NB4 (cell line): Measurements from ENCODE around the gene GPR176.

Experiments used
- DNase-seq: peaks from one replicate; pipeline ENCODE4 v3.0.0; 2010; ENCODE audit warnings: low read depth
- H3K4me3 ChIP-seq: one replicate; pipeline ENCODE4 v1.5.1; 2011; ENCODE audit warnings: mild to moderate bottlenecking, low read depth, low read length, moderate library complexity
- CTCF ChIP-seq: IDR thresholded peaks from one replicate; pipeline ENCODE4 v1.5.1; 2012; ENCODE audit warnings: low read depth, low read length
- MAX ChIP-seq: IDR thresholded peaks from 2 replicates; pipeline ENCODE4 v1.6.1; 2011; ENCODE audit warnings: low read depth, low read length
- MYC ChIP-seq: IDR thresholded peaks from 2 replicates; pipeline ENCODE4 v1.6.1; 2011; ENCODE audit warnings: low read depth, low read length
- POLR2A ChIP-seq: IDR thresholded peaks from 2 replicates; pipeline ENCODE4 v1.6.1; 2011; ENCODE audit warnings: mild to moderate bottlenecking; ENCODE audit not compliant: insufficient read length; ENCODE audit errors: extremely low read depth

Gene GPR176

GRCh38 chr15:39837454-39837853 lies 82.6 kb downstream of the GPR176 start:
- no peak overlapping the region for H3K4me3 ChIP-seq
- TF ChIP-seq POLR2A (no peak), MAX (no peak), MYC (no peak), CTCF (no peak)
- no peak for DNase-seq

GRCh38 chr15:39835550-39835949 lies 84.5 kb downstream of the GPR176 start:
- H3K4me3 ChIP-seq = no peak overlapping the region
- TF ChIP-seq MYC = no peak
- no peak for TF ChIP-seq CTCF
- TF ChIP-seq MAX = no peak
- no peak for TF ChIP-seq POLR2A
- no peak for DNase-seq

GRCh38 chr15:39834256-39834655 lies 85.8 kb downstream of the GPR176 start:
- DNase-seq = no peak
- no peak overlapping the region for H3K4me3 ChIP-seq
- no peak for TF ChIP-seq MYC
- TF ChIP-seq POLR2A = no peak
- no peak for TF ChIP-seq CTCF
- no peak for TF ChIP-seq MAX

- DNase-seq = no peak
- H3K4me3 ChIP-seq = no peak overlapping the region
- TF ChIP-seq CTCF (no peak), MAX (no peak), MYC (no peak), POLR2A (no peak)
These were observed 86.5 kb downstream of the GPR176 start for GRCh38 chr15:39833515-39833981.

GRCh38 chr15:39830166-39830565 lies 89.9 kb downstream of the GPR176 start:
- no peak overlapping the region for H3K4me3 ChIP-seq
- no peak for DNase-seq
- TF ChIP-seq MYC = no peak
- TF ChIP-seq POLR2A = no peak
- TF ChIP-seq CTCF = no peak
- TF ChIP-seq MAX = no peak

- no peak for DNase-seq
- TF ChIP-seq MYC (no peak), POLR2A (no peak), MAX (no peak), CTCF (no peak)
- no peak overlapping the region for H3K4me3 ChIP-seq
These were observed 91.6 kb downstream of the GPR176 start for GRCh38 chr15:39828374-39828931.
